Measurements from ENCODE around the gene ODC1.

GRCh38 chr2:10430886-10431622, 17.1 kb downstream of the ODC1 start:
- TF ChIP-seq CTCF (conservative IDR thresholded peaks at IDR 0.05; ENCODE audit: low read depth in 2 of 2), result no peak
- TF ChIP-seq POLR2AphosphoS5 (IDR thresholded peaks at IDR 0.05; ENCODE audit: low read depth), result no peak
- TF ChIP-seq EZH2 (IDR thresholded peaks at IDR 0.05; ENCODE audit: low read depth, unreplicated experiment), result no peak
- no peak for TF ChIP-seq ZNF114 (CRISPR knock-in tag; IDR thresholded peaks at IDR 0.05)
- TF ChIP-seq, protein P1, sequence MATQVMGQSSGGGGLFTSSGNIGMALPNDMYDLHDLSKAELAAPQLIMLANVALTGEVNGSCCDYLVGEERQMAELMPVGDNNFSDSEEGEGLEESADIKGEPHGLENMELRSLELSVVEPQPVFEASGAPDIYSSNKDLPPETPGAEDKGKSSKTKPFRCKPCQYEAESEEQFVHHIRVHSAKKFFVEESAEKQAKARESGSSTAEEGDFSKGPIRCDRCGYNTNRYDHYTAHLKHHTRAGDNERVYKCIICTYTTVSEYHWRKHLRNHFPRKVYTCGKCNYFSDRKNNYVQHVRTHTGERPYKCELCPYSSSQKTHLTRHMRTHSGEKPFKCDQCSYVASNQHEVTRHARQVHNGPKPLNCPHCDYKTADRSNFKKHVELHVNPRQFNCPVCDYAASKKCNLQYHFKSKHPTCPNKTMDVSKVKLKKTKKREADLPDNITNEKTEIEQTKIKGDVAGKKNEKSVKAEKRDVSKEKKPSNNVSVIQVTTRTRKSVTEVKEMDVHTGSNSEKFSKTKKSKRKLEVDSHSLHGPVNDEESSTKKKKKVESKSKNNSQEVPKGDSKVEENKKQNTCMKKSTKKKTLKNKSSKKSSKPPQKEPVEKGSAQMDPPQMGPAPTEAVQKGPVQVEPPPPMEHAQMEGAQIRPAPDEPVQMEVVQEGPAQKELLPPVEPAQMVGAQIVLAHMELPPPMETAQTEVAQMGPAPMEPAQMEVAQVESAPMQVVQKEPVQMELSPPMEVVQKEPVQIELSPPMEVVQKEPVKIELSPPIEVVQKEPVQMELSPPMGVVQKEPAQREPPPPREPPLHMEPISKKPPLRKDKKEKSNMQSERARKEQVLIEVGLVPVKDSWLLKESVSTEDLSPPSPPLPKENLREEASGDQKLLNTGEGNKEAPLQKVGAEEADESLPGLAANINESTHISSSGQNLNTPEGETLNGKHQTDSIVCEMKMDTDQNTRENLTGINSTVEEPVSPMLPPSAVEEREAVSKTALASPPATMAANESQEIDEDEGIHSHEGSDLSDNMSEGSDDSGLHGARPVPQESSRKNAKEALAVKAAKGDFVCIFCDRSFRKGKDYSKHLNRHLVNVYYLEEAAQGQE (IDR thresholded peaks at IDR 0.05; ENCODE audit: unreplicated experiment), result no peak
- TF ChIP-seq ETS1 (IDR thresholded peaks at IDR 0.05), result no peak
- no peak for TF ChIP-seq EZH2phosphoT487 (IDR thresholded peaks at IDR 0.05; ENCODE audit: unreplicated experiment)
- TF ChIP-seq CREB1 (CRISPR knock-in tag; IDR thresholded peaks at IDR 0.05; ENCODE audit: low read depth), result no peak
- no peak for TF ChIP-seq ZNF331 (CRISPR knock-in tag; IDR thresholded peaks at IDR 0.05; ENCODE audit: low read depth)
- TF ChIP-seq STAT1 (IDR thresholded peaks at IDR 0.05; ENCODE audit: unreplicated experiment), result no peak
- no peak for TF ChIP-seq JUNB (IDR thresholded peaks at IDR 0.05; ENCODE audit: unreplicated experiment)
- TF ChIP-seq NANOG (IDR thresholded peaks at IDR 0.05; ENCODE audit: borderline replicate concordance), result no peak
